ENCODE results near the gene U2AF1L4. TPM values are rescaled to one million over a fixed set of nuclear protein-coding genes. Genes with fewer than 3 reads are reported as not detected.

Gene U2AF1L4
- 13.8 TPM for polyA plus RNA-seq (2013, experiment 1 of 2; ENCODE audit: insufficient read length)
- 7.8 TPM for polyA plus RNA-seq (2013, experiment 2 of 2; ENCODE audit: insufficient read length)

DNA sequence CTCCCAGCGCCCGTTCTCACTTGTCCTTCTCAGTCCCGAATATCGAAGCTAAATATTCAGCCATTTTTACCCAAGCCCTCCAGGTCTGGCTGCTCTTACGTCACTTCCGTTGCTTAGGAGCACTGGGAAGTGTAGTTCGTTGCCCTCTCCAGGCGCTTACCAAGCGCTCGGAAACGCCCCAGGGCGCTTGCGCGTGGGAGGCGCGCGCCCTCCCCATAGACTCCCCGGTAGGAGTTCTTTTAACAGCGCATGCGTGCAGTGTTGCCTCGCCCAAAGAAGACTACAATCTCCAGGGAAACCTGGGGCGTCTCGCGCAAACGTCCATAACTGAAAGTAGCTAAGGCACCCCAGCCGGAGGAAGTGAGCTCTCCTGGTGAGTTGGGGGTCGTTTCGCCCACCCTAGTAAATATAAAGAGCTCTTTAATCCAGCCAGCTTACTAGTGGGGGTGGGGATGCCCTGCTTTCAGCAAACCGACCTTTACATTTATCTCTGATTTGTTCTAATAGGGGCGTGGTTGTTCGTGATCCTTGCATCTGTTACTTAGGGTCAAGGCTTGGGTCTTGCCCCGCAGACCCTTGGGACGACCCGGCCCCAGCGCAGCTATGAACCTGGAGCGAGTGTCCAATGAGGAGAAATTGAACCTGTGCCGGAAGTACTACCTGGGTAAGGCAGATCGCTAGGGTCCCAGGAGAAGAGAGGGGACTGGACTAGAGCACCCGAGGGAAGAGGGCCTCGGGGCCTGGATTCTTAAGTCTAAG is at the start of gene U2AF1L4, which contains the start of gene PSENEN:
Gene U2AF1L4, minus strand, starts transcription at position 91 of the 759 bp plus-strand sequence. Its CDS starts 27 bp downstream, at position 64.
Gene PSENEN, plus strand, starts transcription at position 324 of the 759 bp plus-strand sequence. Its CDS starts 280 bp downstream, at position 604.
- DNase-seq, result peak; percentile 99

DNA sequence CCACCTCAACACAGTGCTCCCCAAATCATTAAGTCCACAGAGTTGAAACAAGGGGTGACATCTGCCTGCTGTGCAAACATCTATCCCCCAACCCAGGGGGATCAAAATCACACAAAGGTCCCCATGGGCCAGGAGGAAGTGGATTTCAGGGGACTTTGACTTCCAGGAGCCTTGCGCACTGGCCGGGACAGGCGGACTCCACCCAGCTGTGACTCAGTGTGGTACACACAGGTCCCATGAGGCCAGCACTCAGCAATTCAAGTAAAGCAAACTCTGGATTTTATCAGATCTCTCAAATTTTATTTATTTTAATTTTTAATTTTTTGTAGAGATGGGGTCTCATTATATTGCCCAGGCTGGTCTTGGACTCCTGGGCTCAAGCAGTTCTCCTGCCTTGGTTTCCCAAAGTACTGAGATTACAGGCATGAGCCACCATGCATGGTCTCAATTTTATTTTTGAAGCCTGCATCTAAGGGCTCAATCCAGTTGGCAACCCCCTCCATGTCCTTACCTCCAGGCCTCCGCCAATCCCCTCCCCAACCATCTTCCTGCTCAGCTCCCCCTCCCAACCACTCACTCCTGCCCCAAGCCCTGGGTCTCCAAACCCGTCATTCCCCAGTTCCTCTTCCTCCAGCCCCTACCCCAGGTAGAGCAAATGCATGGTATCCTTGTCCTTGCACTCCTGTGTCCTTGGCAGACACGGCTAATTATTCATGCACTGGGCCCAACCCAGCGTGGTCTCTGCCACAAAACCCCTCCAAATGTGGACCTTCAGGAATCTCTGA is 48.4 kb upstream of the U2AF1L4 start:
- peak; percentile 50 for DNase-seq

DNA sequence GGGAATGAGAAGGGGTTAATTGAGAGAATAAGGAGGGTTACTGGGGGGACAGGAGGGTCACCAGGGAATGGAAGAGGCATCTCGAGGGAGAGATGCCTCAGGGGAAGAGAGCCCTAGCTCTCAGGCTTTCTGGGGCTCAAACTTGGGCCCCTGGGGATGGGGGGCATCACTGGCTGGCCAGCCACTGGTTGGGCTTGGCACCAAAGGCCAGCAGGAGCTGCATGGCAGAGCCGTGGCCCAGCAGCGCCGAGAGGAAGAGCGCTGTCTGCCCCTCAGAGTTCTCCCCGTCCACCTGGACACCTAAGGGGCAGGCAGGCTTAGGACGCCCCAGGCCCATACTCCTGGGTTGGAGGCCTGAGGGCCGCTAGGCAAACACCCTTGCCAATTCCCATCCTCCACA is 47.7 kb upstream of the U2AF1L4 start:
- DNase-seq, result no peak

GRCh38 chr19:35792312-35792711 is 47.1 kb upstream of the U2AF1L4 start:
- no peak for DNase-seq

GRCh38 chr19:35791814-35792279 is 46.6 kb upstream of the U2AF1L4 start:
- DNase-seq, result no peak

GRCh38 chr19:35790981-35791813 is 46.0 kb upstream of the U2AF1L4 start:
- DNase-seq, result no peak

DNA sequence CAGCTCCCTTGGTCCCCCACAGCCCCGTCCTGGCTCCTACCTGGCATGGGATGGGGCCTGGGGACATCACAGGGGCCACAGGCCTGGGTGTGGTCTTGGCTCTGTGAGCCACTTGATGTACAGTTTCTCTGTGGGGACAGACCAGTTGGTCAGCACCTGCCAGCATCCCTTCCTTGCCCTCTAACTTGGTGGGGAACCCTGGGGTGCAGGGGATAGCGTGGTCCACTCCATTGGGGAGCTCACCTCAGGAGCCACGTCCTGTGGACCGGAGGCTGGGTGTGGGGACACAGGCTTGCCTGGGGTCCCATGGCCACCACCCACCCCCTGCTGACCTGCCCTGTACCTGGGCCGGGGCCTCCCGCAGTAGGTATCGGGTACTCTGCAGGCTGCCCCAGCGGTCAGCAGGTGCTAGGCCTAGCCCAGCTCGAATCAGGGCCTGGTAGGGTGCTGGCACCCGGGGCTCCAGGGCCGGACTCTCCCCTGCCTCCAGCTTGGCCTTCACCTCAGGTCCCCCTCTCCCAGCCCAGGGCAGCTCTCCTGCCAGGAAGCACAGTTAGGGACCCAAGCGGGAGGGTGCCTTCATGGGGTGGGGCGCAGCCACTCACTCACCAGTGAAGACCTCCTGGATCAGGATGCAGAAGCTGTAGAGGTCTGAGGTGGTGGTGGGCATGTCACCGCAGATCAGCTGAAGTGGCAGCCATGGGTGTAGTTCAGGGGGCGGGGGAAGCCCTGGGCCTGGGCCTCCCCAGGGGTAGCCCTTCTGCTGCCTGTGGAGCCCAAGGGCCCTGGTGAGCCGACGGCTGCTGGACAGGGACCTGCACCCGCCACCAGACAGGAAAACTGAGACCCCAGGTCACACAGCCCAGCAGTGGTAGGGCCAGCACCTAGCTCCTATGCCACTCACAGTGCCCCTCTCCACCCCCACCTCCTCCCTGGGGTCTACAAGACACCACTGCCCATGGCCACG is 45.0 kb upstream of the U2AF1L4 start:
- DNase-seq, result no peak

DNA sequence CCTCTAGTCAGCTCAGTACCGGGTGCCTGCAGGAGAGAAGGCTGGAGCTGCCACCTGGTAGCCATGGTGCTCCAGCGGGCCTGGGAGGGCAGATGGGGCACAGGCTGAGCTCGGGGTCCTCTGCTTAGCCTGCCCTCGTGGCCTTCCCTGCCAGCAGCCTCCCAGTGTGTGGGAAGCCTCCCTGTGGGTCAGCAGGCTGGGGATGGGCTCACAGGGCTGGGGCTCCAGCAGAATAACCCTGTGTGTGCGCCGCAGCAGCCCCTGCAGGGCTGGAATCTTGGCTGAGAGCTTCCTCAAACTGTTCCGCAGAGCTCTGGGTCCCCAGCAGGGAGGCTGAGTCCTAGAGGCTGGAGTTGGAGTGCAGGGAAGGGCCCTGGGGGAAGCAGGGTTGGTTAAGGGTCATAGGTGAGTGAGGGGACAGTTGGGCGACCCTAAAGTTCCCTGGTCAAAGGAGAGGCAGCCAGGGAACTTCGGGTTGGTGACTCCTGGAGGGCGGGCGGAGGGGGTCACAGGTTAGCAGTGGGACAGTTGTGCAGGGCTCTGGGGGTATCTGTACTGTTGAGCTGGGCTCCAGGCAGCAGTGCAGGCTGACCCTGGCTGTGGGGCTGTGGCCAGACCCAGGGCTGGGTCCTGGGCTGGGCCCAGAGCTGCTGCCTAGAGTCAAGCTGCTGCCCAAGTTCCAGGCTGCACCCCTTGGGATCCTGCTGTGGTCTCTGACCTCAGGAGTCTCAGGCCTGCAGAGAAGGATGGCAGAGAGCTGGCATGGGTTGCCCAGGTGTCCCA is 44.2 kb upstream of the U2AF1L4 start:
- DNase-seq, result no peak

DNA sequence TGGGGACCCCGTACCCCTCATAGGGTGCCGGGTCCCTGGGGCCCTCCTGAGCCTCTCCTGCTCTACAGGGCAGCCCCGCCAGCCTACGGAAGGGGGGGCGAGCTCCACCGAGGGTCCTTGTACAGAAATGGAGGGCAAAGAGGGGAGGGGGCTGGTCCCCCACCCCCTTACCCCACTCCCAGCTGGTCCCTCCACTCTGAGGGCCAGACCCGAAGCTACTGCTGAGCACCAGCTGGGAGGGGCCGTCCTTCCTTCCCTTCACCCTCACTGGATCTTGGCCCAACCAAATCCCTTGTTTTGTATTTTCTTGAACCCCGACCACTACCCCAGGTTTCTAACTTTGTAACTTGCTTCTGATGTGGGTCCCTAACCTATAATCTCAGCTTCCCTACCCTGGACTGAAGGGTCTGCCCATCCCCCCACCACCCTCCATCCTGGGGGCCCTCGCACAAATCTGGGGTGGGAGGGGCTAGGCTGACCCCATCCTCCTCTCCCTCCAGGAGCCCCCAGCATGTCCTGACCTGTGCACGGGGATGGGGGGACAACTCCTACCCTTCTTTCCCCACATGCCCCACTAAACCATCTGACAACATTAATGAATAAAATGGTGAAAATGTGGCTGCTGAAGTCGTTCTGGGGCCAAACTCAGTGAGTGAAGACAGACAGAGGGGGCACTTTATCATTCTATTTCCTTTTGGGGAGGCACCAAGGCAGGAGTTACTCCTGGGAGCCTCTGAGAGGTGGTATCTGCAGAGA is 43.2 kb upstream of the U2AF1L4 start:
- DNase-seq, result no peak

DNA sequence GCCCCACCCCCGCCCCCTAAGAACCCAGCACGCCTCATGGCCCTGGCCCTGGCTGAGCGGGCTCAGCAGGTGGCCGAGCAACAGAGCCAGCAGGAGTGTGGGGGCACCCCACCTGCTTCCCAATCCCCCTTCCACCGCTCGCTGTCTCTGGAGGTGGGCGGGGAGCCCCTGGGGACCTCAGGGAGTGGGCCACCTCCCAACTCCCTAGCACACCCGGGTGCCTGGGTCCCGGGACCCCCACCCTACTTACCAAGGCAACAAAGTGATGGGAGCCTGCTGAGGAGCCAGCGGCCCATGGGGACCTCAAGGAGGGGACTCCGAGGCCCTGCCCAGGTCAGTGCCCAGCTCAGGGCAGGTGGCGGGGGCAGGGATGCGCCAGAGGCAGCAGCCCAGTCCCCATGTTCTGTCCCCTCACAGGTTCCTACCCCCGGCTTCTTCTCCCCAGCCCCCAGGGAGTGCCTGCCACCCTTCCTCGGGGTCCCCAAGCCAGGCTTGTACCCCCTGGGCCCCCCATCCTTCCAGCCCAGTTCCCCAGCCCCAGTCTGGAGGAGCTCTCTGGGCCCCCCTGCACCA is 42.1 kb upstream of the U2AF1L4 start:
- no peak for DNase-seq

- no peak for DNase-seq
These were observed 41.3 kb upstream of the U2AF1L4 start for GRCh38 chr19:35786299-35787160.

DNA sequence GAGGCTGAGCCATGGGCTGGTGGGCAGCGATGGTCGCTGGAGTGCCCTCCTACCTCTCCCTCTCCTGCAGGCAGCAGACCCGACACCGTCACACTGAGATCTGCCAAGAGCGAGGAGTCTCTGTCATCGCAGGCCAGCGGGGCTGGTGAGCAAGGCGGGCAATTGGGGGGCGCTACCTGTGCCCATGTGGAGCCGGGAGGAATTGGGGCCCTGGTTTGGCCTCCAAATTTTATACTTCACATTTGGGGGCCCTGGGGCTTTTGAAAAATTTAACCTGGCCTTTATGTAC is 40.1 kb upstream of the U2AF1L4 start:
- DNase-seq, result no peak

DNA sequence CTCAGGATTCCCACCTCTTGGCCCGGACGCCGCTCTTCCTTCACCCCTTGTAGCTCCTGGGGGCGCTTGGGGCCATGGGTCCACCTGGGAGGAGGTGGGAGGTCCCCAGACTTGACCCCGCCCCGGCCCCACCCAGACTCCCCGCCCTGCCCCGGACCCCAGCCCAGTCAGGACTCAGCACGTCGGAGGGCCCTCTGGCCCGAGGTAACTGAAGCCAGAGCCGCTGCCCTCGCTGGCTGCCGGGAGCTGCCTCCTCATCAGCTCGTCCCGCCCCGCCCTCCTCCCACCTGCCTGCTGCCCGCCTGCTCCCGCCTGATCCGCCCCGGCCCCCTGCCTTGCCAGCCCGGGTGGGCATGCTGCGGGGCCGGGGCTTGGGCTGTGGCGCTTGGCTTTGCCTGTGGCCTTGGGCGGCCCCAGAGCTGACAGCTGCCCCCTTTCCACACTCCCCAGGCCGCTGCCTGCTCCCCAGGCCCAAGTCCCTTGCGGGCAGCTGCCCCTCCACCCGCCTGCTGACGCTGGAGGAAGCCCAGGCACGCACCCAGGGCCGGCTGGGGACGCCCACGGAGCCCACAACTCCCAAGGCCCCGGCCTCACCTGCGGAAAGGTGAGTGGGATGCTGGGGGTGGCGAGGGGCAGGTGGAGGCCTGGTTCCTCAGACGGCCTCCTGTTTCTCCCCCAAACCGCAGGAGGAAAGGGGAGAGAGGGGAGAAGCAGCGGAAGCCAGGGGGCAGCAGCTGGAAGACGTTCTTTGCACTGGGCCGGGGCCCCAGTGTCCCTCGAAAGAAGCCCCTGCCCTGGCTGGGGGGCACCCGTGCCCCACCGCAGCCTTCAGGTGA is 39.5 kb upstream of the U2AF1L4 start:
- no peak for DNase-seq

GRCh38 chr19:35783469-35784434 is 38.5 kb upstream of the U2AF1L4 start:
- no peak for DNase-seq

- no peak for DNase-seq
These were observed 37.4 kb upstream of the U2AF1L4 start for GRCh38 chr19:35782589-35782988.

DNA sequence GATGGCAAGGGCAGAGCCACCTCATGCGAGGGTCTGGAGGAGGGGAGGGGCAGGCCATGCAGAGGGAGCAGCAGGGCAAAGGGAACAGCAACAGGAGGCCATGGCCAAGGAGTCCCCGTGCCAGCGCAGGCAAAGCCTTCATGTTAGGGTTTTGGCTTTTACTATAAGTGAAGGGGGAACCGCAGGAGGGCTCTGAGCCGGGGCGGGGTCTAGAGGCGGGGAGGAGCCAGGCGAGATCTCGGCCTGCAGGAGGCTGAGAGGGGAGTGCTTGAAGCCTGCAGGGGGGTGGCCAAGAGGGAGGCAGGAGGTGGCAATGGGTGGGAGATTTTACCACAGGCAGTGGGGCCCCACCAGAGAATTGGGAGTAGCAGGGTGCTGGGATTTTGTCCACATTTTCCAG is 36.4 kb upstream of the U2AF1L4 start:
- no peak for DNase-seq

All from fibroblast of skin of back (primary cell).